Tibial nerve (tissue), 3 donors: ENCODE data around the gene CD47.

Experiments used
- CTCF ChIP-seq, 5 experiments: fragments of 200-600 bp in 3 of 5; fragments of 450-650 bp in 2 of 5; sonication (generic) in 3 of 5; IDR thresholded peaks; one replicate each; pipeline ENCODE4 v1.5.1; 2016 to 2019; ENCODE audit warnings: antibody characterized with exemption in 5 of 5, mild to moderate bottlenecking in 3 of 5, moderate library complexity in 2 of 5
- POLR2A ChIP-seq, 2 donors: fragments of 450-650 bp; IDR thresholded peaks; one replicate each; pipeline ENCODE4 v1.6.1; 2017; ENCODE audit warnings: antibody characterized with exemption in 2 of 2, mild to moderate bottlenecking in 2 of 2, moderate library complexity in 2 of 2

DNA sequence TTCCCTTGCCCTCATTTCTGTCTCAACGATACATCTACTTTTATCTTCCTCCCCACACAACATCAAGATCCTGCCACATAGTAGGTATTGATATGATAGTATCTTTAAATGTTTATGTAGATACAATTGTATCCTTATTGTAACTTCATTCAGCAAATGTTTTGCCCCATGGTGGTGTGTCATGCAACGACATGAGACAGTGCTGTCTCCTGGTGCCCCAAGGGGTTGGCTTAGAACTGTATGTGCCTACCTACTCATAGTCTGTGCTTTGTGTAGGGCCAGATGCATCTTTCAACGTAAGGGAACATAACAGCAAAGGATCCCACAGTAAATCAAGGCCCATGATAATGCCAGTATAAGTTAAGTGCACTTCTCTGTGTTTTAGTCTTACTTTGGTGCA lies 2.8 kb upstream of the CD47 start:
- TF ChIP-seq POLR2A (IDR thresholded peaks at IDR 0.05) (no peak), CTCF (IDR thresholded peaks at IDR 0.05) (no peak)
